GM12878 (cell line): ENCODE data around the gene GRAMD1A. TPM values are rescaled to one million over a fixed set of nuclear protein-coding genes. Genes with fewer than 3 reads are reported as not detected.

Experiments
- ATAC-seq: fragments of 200-7000 bp; cut with Tn5 transposase; 3 replicates; pipeline ENCODE4 v1.9.1; 2020; ENCODE audit warnings: mild to moderate bottlenecking, moderate library complexity
- BruUV-seq: library from RNA; stranded (reverse); fragments of 400-500 nt; replicated peaks from 2 replicates; lab custom pipeline; 2021; lab: Mats Ljungman, UMichigan
- CTCF ChIA-PET: fragments of 300-600 bp; sonication (Branson Sonifier 250); formaldehyde crosslinking; extraction: SDS; loops from one replicate; lab custom pipeline; 2021; ENCODE audit warnings: inconsistent platforms; lab: Yijun Ruan, JAX
- POLR2A ChIA-PET: fragments of 350-600 bp; formaldehyde crosslinking; extraction: SDS; loops from one replicate; lab custom pipeline; 2021; ENCODE audit warnings: inconsistent platforms; lab: Charles Lee
- RAD21 ChIA-PET: fragments of 300-600 bp; sonication (Branson Sonifier 250); formaldehyde crosslinking; loops from one replicate; lab custom pipeline; 2023; ENCODE audit warnings: antibody characterized with exemption; ENCODE audit not compliant: unreplicated experiment; lab: Charles Lee
- SMC1A ChIA-PET: fragments of 300-600 bp; sonication (Branson Sonifier 250); formaldehyde crosslinking; loops from one replicate; lab custom pipeline; 2023; ENCODE audit not compliant: unreplicated experiment, uncharacterized antibody; lab: Charles Lee
- DNase-seq: peaks from one replicate; pipeline ENCODE4 v3.0.0-alpha.2; 2011; ENCODE audit warnings: low read depth, low spot score
- FAIRE-seq: peaks from 3 replicates; lab custom pipeline; 2011; peaks lifted over from hg19 to GRCh38; lab: Jason Lieb, UNC
- H2AFZ ChIP-seq: 2 replicates; pipeline ENCODE4 v1.6.0; 2011; ENCODE audit warnings: low read depth, low read length, control low read depth; ENCODE audit not compliant: control insufficient read depth
- H3K27ac ChIP-seq: 2 replicates; pipeline ENCODE4 v1.5.1; 2011; ENCODE audit warnings: control low read depth; ENCODE audit not compliant: control insufficient read depth, insufficient read depth
- H3K27me3 ChIP-seq, 2 experiments: replicated peaks in 1 of 2; 2 replicates each; pipeline versions ENCODE4 v1.6.0 to v1.6.1; 2011; ENCODE audit warnings: low read length in 1 of 2; ENCODE audit not compliant: control insufficient read depth in 2 of 2, insufficient read depth in 2 of 2
- H3K36me3 ChIP-seq, 2 experiments: 2 replicates each; pipeline ENCODE4 v1.5.1; 2011; ENCODE audit warnings: low read length in 1 of 2; ENCODE audit not compliant: control insufficient read depth in 2 of 2, insufficient read depth in 2 of 2
- H3K4me1 ChIP-seq: 2 replicates; pipeline ENCODE4 v1.6.1; 2011; ENCODE audit warnings: mild to moderate bottlenecking, low read length, moderate library complexity, mixed read lengths; ENCODE audit not compliant: control insufficient read depth, insufficient read depth
- H3K4me2 ChIP-seq: 2 replicates; pipeline ENCODE4 v1.6.0; 2011; ENCODE audit warnings: control low read depth; ENCODE audit not compliant: control insufficient read depth, insufficient read depth
- H3K4me3 ChIP-seq: fragments of 200-600 bp; sonication (generic); 2 replicates; pipeline ENCODE4 v1.5.1; 2016
- H3K79me2 ChIP-seq: 2 replicates; pipeline ENCODE4 v1.6.0; 2011; ENCODE audit warnings: low read length; ENCODE audit not compliant: control insufficient read depth, insufficient read depth
- H3K9ac ChIP-seq: 2 replicates; pipeline ENCODE4 v1.8.0; 2011; ENCODE audit warnings: low read length, control low read depth, mixed read lengths; ENCODE audit not compliant: control insufficient read depth, insufficient read depth
- H3K9me3 ChIP-seq: replicated peaks from 3 replicates; pipeline ENCODE4 v1.5.1; 2011; ENCODE audit warnings: mild to moderate bottlenecking, low read length; ENCODE audit not compliant: control insufficient read depth, insufficient read depth
- H4K20me1 ChIP-seq: 2 replicates; pipeline ENCODE4 v1.6.0; 2011; ENCODE audit not compliant: control insufficient read depth, insufficient read depth
- BMI1 ChIP-seq: fragments of 450-650 bp; IDR thresholded peaks from 2 replicates; pipeline ENCODE4 v1.6.1; 2016; ENCODE audit warnings: mild to moderate bottlenecking, moderate library complexity, borderline replicate concordance
- IRF3 ChIP-seq: fragments of 450-650 bp; IDR thresholded peaks from 2 replicates; pipeline ENCODE4 v1.6.1; 2014; ENCODE audit warnings: mild to moderate bottlenecking
- MAX ChIP-seq: IDR thresholded peaks from 2 replicates; pipeline ENCODE4 v1.6.1; 2012; ENCODE audit warnings: low read depth, low read length, improper control_type of control experiment
- MXI1 ChIP-seq: fragments of 150-350 bp; IDR thresholded peaks from 2 replicates; pipeline ENCODE4 v1.6.1; 2011; ENCODE audit warnings: low read depth, mild to moderate bottlenecking, inconsistent platforms, low read length, improper control_type of control experiment
- NR2C2 ChIP-seq: IDR thresholded peaks from 2 replicates; pipeline ENCODE4 v1.6.1; 2011; ENCODE audit warnings: borderline replicate concordance, low read depth; ENCODE audit not compliant: control insufficient read depth, insufficient read length
- NR2F1 ChIP-seq: fragments of 450-650 bp; conservative IDR thresholded peaks from 2 replicates; pipeline ENCODE4 v1.6.1; 2017; ENCODE audit warnings: mild to moderate bottlenecking
- PBX3 ChIP-seq: IDR thresholded peaks from 2 replicates; pipeline ENCODE4 v1.6.1; 2011; ENCODE audit warnings: mild to moderate bottlenecking, low read depth, low read length, moderate library complexity; ENCODE audit not compliant: insufficient replicate concordance
- POLR2AphosphoS5 ChIP-seq: IDR thresholded peaks from 2 replicates; pipeline ENCODE4 v1.6.1; 2011; ENCODE audit warnings: mild to moderate bottlenecking, low read length, inconsistent platforms
- PRDM15 ChIP-seq: fragments of 450-650 bp; formaldehyde crosslinking; IDR thresholded peaks from 2 replicates; pipeline ENCODE4 v1.4.0; 2020; ENCODE audit warnings: mild to moderate bottlenecking, moderate library complexity
- RAD21 ChIP-seq: IDR thresholded peaks from 2 replicates; pipeline ENCODE4 v1.6.1; 2011; ENCODE audit warnings: mild to moderate bottlenecking, low read depth, low read length, moderate library complexity; ENCODE audit not compliant: insufficient read depth
- REST ChIP-seq: IDR thresholded peaks from 2 replicates; pipeline ENCODE4 v1.6.1; 2012; ENCODE audit warnings: mild to moderate bottlenecking, low read depth, low read length
- SIX5 ChIP-seq: IDR thresholded peaks from 2 replicates; pipeline ENCODE4 v1.6.1; 2011; ENCODE audit warnings: mild to moderate bottlenecking, low read depth, low read length, moderate library complexity; ENCODE audit not compliant: severe bottlenecking
- TARDBP ChIP-seq: IDR thresholded peaks from 2 replicates; pipeline ENCODE4 v1.6.1; 2016; ENCODE audit warnings: borderline replicate concordance
- ZZZ3 ChIP-seq: IDR thresholded peaks from 2 replicates; pipeline ENCODE4 v1.6.1; 2011; ENCODE audit warnings: low read depth; ENCODE audit not compliant: control insufficient read depth, insufficient read length
- WGBS: methylation state at CpG from one replicate; pipeline ENCODE4 v1.1.6; 2016; ENCODE audit warnings: low lambda C conversion rate; ENCODE audit not compliant: insufficient replicate concordance, insufficient coverage; ENCODE audit errors: missing lambda C conversion rate; 5-methylcytosine and 5-hydroxymethylcytosine counted together
- in situ Hi-C: fragments of 300-500 bp; cut with MboI; formaldehyde crosslinking; loops from 9 replicates; pipeline ENCODE4 v1.14.3; 2018; ENCODE audit warnings: mixed read lengths
- intact Hi-C: fragments of 100-400 bp; cut with micrococcal nuclease; formaldehyde crosslinking; loops from one replicate; pipeline ENCODE4 v1.14.2; 2022; ENCODE audit not compliant: unreplicated experiment
- polyA plus RNA-seq, 11 experiments: library from polyadenylated mRNA; depleted of rRNA in 4 of 11; unstranded in 6 of 11; stranded (reverse) in 5 of 11; fragments of >200 nt; fragmentation: Nextera tagmentation in 4 of 11; fragmentation: Illumina TruSeq in 1 of 11; extraction: Ambion mirVana in 4 of 11; extraction: Trizol in 1 of 11; gene quantifications; 1 replicate in 1 of 11; 2 replicates in 10 of 11; pipeline versions ENCODE4 v1.2.1 to v1.2.3, GENCODE V29; 2011 to 2016; ENCODE audit warnings: inconsistent platforms in 2 of 11, missing spikeins in 2 of 11, low read depth in 1 of 11
- total RNA-seq, 4 experiments: library from RNA; depleted of rRNA in 3 of 4; stranded (reverse); fragments of >200 nt in 3 of 4; fragmentation: Illumina TruSeq in 1 of 4; extraction: Trizol in 1 of 4; gene quantifications; 2 replicates each; pipeline versions ENCODE4 v1.2.1 to v1.2.3, GENCODE V29; 2013 to 2021

GRAMD1A gene
- total and polyA plus RNA-seq, 10 of the 15 experiments (the other 5 are each of a cell fraction or from before 2014, with no cell fraction given), result 0.79 to 73.6 (median 35.3) TPM

- Histone ChIP-seq H3K36me3 (no peaks in the 10 kb centered on the region), H3K27me3 (peaks cover 2 to 8% of the 10 kb centered on the region in 2 experiments; a peak in 2 of 4 replicates), H3K9ac (no peak overlapping the region), H3K9me3 (no peaks in the 10 kb centered on the region), H3K4me1 (peaks cover 9% of the 10 kb centered on the region), H3K27ac (no peak overlapping the region), H3K79me2 (no peaks in the 10 kb centered on the region), H4K20me1 (no peaks in the 10 kb centered on the region), H3K4me2 (no peak overlapping the region), H2AFZ (no peak overlapping the region), H3K4me3 (no peak overlapping the region)
- RAD21 ChIA-PET, result no interaction called here
- SMC1A ChIA-PET, result no interaction called here
- BruUV-seq, result no TSS peak
- no peak for ATAC-seq
- POLR2A ChIA-PET, result interaction anchor here (0.5 to 0.6 kb wide), 2 partner anchors 17 to 184 kb away, joined by 4 to 5 read pairs; no protein-coding TSS in a partner anchor
- 37% methylated on average over 17 of the region's 17 CpGs for WGBS
- in situ Hi-C loops, result no loop called here
- no peak for DNase-seq
- intact Hi-C loops, result no loop called here
- CTCF ChIA-PET, result interaction anchor here (0.7 kb wide), 1 partner anchor 11 kb away, joined by 3 read pairs; no protein-coding TSS in a partner anchor
- no peak for FAIRE-seq
- no peak for TF ChIP-seq MAX
- TF ChIP-seq PBX3, result no peak
- TF ChIP-seq NR2F1, result no peak
- TF ChIP-seq POLR2AphosphoS5, result no peak
- no peak for TF ChIP-seq SIX5
- no peak for TF ChIP-seq BMI1
- TF ChIP-seq TARDBP, result no peak
- no peak for TF ChIP-seq NR2C2
- TF ChIP-seq PRDM15 (CRISPR knock-in tag), result no peak
- no peak for TF ChIP-seq REST
- TF ChIP-seq IRF3, result no peak
- no peak for TF ChIP-seq ZZZ3
- TF ChIP-seq RAD21, result no peak
- no peak for TF ChIP-seq MXI1
Measured at GRCh38 chr19:35034005-35034502, 33.9 kb downstream of the GRAMD1A start.
